GM12892 (cell line): ENCODE data around the gene MEG3.

Experiments
- POLR2AphosphoS5 ChIP-seq: IDR thresholded peaks from 2 replicates; pipeline ENCODE4 v1.6.1; 2011; ENCODE audit warnings: low read depth, low read length, control low read depth
- TAF1 ChIP-seq: IDR thresholded peaks from 2 replicates; pipeline ENCODE4 v1.6.1; 2011; ENCODE audit warnings: low read depth, mild to moderate bottlenecking, control low read depth, low read length, borderline replicate concordance

DNA sequence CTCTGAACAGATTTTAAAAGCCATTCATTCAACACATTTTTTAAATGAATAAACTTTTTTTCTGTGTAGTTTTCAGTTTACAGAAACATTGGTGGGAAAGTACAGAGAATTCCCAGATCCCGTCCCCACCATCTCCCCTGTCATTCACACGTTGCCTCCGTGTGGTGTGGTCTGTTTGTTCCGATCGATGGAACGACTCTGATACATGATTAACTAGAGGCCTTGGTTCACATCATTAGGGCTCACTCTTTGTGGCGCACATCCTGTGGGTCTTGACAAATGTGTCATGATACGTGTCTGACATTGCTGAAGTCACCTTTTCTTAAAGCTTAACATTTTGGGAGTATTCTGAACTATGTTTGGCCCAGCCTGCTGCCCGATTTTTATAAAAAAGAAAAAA lies 18.5 kb downstream of the MEG3 start:
- TF ChIP-seq TAF1 = no peak
- TF ChIP-seq POLR2AphosphoS5 = no peak
